Astrocyte (in vitro differentiated cells and primary cell): ENCODE results near the gene UBL3. TPM values are rescaled to one million over a fixed set of nuclear protein-coding genes. Genes with fewer than 3 reads are reported as not detected.

Source experiments
- DNase-seq: peaks from one replicate; pipeline ENCODE4 v3.0.0-alpha.2; 2010; ENCODE audit warnings: low read depth
- FAIRE-seq: peaks from 2 replicates; lab custom pipeline; 2011; peaks lifted over from hg19 to GRCh38; lab: Jason Lieb, UNC
- H2AFZ ChIP-seq: 2 replicates; pipeline ENCODE4 v1.6.0; 2012; ENCODE audit warnings: low read depth, low read length, inconsistent platforms
- H3K27ac ChIP-seq: 2 replicates; pipeline ENCODE4 v1.5.1; 2011; ENCODE audit warnings: low read depth, low read length, inconsistent platforms
- H3K27me3 ChIP-seq: 2 replicates; pipeline ENCODE4 v1.6.0; 2011; ENCODE audit warnings: low read length, inconsistent platforms; ENCODE audit not compliant: insufficient read depth
- H3K36me3 ChIP-seq: 2 replicates; pipeline ENCODE4 v1.5.1; 2011; ENCODE audit warnings: low read length, inconsistent platforms; ENCODE audit not compliant: insufficient read depth
- H3K4me1 ChIP-seq: 2 replicates; pipeline ENCODE4 v1.5.1; 2011; ENCODE audit warnings: low read length, inconsistent platforms; ENCODE audit not compliant: insufficient read depth
- H3K4me2 ChIP-seq: 2 replicates; pipeline ENCODE4 v1.6.0; 2012; ENCODE audit warnings: low read length, inconsistent platforms
- H3K4me3 ChIP-seq: 2 replicates; pipeline ENCODE4 v1.5.1; 2011; ENCODE audit warnings: low read depth, mild to moderate bottlenecking, low read length, inconsistent platforms; ENCODE audit not compliant: insufficient read depth
- H3K79me2 ChIP-seq: 2 replicates; pipeline ENCODE4 v1.6.0; 2012; ENCODE audit warnings: mild to moderate bottlenecking, low read length, inconsistent platforms; ENCODE audit not compliant: insufficient read depth
- H3K9ac ChIP-seq: 2 replicates; pipeline ENCODE4 v1.6.0; 2012; ENCODE audit warnings: mild to moderate bottlenecking, low read length, inconsistent platforms
- H3K9me3 ChIP-seq: 2 replicates; pipeline ENCODE4 v1.5.1; 2012; ENCODE audit warnings: low read depth, mild to moderate bottlenecking, low read length, inconsistent platforms; ENCODE audit not compliant: insufficient read depth
- H4K20me1 ChIP-seq: 2 replicates; pipeline ENCODE4 v1.6.0; 2012; ENCODE audit warnings: low read length, inconsistent platforms; ENCODE audit not compliant: insufficient read depth
- H3K27ac Mint-ChIP-seq: one replicate; pipeline ENCODE4 v1.8.0; 2021; ENCODE audit warnings: mild to moderate bottlenecking, mixed read lengths; ENCODE audit not compliant: unreplicated experiment
- H3K27me3 Mint-ChIP-seq: one replicate; pipeline ENCODE4 v1.8.0; 2021; ENCODE audit warnings: low read depth, mixed read lengths; ENCODE audit not compliant: unreplicated experiment
- H3K36me3 Mint-ChIP-seq: one replicate; pipeline ENCODE4 v1.8.0; 2021; ENCODE audit warnings: low read depth, mixed read lengths; ENCODE audit not compliant: unreplicated experiment
- H3K4me1 Mint-ChIP-seq: one replicate; pipeline ENCODE4 v1.8.0; 2021; ENCODE audit warnings: low read depth, mixed read lengths; ENCODE audit not compliant: unreplicated experiment
- H3K4me3 Mint-ChIP-seq: one replicate; pipeline ENCODE4 v1.8.0; 2021; ENCODE audit warnings: mild to moderate bottlenecking, moderate library complexity, mixed read lengths; ENCODE audit not compliant: unreplicated experiment
- H3K9me3 Mint-ChIP-seq: one replicate; pipeline ENCODE4 v1.8.0; 2021; ENCODE audit warnings: mild to moderate bottlenecking, mixed read lengths; ENCODE audit not compliant: unreplicated experiment
- CTCF ChIP-seq: IDR thresholded peaks from 2 replicates; pipeline ENCODE4 v1.5.1; 2011; ENCODE audit warnings: low read depth, mild to moderate bottlenecking, inconsistent platforms, low read length, moderate library complexity; ENCODE audit not compliant: insufficient read depth
- EZH2 ChIP-seq: IDR thresholded peaks from 2 replicates; pipeline ENCODE4 v1.6.1; 2012; ENCODE audit warnings: mild to moderate bottlenecking, low read length, inconsistent platforms; ENCODE audit not compliant: insufficient read depth
- total RNA-seq: library from RNA; stranded (reverse); gene quantifications from 2 replicates; pipeline ENCODE4 v1.2.1, GENCODE V29; 2021

The UBL3 gene
- total RNA-seq, 1 donor from 2014 or later, result 48.5 TPM

GRCh38 chr13:29832761-29833298 is 17.6 kb downstream of the UBL3 start:
- peak overlapping the region; percentile 10 for H3K4me3 Mint-ChIP-seq
- FAIRE-seq (no peak), DNase-seq (no peak)
- peaks cover 6% of the 10 kb centered on the region for H3K9me3 Mint-ChIP-seq
- no peak overlapping the region for H3K9ac ChIP-seq
- no peaks in the 10 kb centered on the region for H3K36me3 ChIP-seq
- peaks cover 68% of the 10 kb centered on the region for H4K20me1 ChIP-seq
- no peaks in the 10 kb centered on the region for H3K27me3 ChIP-seq
- no peaks in the 10 kb centered on the region for H3K9me3 ChIP-seq
- no peak overlapping the region for H3K4me2 ChIP-seq
- H3K4me1 Mint-ChIP-seq, result peaks cover 34% of the 10 kb centered on the region
- peaks cover 74% of the 10 kb centered on the region for H3K79me2 ChIP-seq
- TF ChIP-seq EZH2 (no peak), CTCF (no peak)
- H3K27ac Mint-ChIP-seq, result peak overlapping the region; percentile 15
- no peaks in the 10 kb centered on the region for H3K4me1 ChIP-seq
- no peaks in the 10 kb centered on the region for H3K27me3 Mint-ChIP-seq
- H2AFZ ChIP-seq, result no peak overlapping the region
- no peak overlapping the region for H3K4me3 ChIP-seq
- H3K36me3 Mint-ChIP-seq, result peaks cover 11% of the 10 kb centered on the region
- H3K27ac ChIP-seq, result no peak overlapping the region

DNA sequence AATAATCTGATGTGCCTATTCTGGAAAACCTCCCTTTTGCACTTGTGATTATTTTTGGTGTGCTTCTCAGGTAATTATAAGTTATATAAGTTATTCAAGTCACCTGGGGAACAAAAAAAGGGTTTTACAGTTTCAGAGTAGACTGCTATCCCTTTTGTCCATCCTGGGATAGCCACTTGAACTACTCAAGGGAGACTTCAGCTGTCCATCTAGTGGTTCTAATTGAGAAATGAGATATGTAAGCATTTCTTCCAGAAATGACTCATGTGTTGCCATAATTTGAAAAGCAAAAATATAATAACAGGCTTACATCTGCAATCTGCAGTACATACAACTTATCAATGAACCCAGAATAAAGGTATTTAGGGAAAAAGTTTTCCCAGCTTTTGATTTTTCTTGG is 20.4 kb downstream of the UBL3 start:
- no peaks in the 10 kb centered on the region for H3K27me3 Mint-ChIP-seq
- H3K79me2 ChIP-seq, result peaks cover 46% of the 10 kb centered on the region
- peaks cover 9% of the 10 kb centered on the region for H3K9me3 Mint-ChIP-seq
- H3K27me3 ChIP-seq, result no peaks in the 10 kb centered on the region
- no peak overlapping the region for H2AFZ ChIP-seq
- H3K9ac ChIP-seq, result no peak overlapping the region
- H3K4me1 ChIP-seq, result no peaks in the 10 kb centered on the region
- no peak overlapping the region for H3K4me3 Mint-ChIP-seq
- H3K9me3 ChIP-seq, result no peaks in the 10 kb centered on the region
- peaks cover 21% of the 10 kb centered on the region for H3K4me1 Mint-ChIP-seq
- no peak overlapping the region for H3K27ac Mint-ChIP-seq
- peaks cover 17% of the 10 kb centered on the region for H3K36me3 Mint-ChIP-seq
- H3K4me3 ChIP-seq, result no peak overlapping the region
- no peak for FAIRE-seq
- TF ChIP-seq CTCF (no peak), EZH2 (no peak)
- H3K4me2 ChIP-seq, result no peak overlapping the region
- no peak overlapping the region for H3K27ac ChIP-seq
- no peak for DNase-seq
- peaks cover 45% of the 10 kb centered on the region for H4K20me1 ChIP-seq
- H3K36me3 ChIP-seq, result no peaks in the 10 kb centered on the region

GRCh38 chr13:29819143-29819542 is 31.3 kb downstream of the UBL3 start:
- Histone ChIP-seq H3K9ac (no peak overlapping the region), H3K4me1 (no peaks in the 10 kb centered on the region), H3K36me3 (no peaks in the 10 kb centered on the region), H3K27me3 (no peaks in the 10 kb centered on the region), H3K4me2 (no peak overlapping the region), H4K20me1 (peaks cover 59% of the 10 kb centered on the region), H2AFZ (no peak overlapping the region), H3K27ac (no peak overlapping the region), H3K9me3 (no peaks in the 10 kb centered on the region), H3K79me2 (peaks cover 75% of the 10 kb centered on the region), H3K4me3 (no peak overlapping the region)
- H3K27me3 Mint-ChIP-seq, result no peaks in the 10 kb centered on the region
- FAIRE-seq, result no peak
- peaks cover 2% of the 10 kb centered on the region for H3K36me3 Mint-ChIP-seq
- DNase-seq, result no peak
- no peaks in the 10 kb centered on the region for H3K9me3 Mint-ChIP-seq
- H3K4me1 Mint-ChIP-seq, result peaks cover 28% of the 10 kb centered on the region
- H3K4me3 Mint-ChIP-seq, result no peak overlapping the region
- TF ChIP-seq CTCF (no peak), EZH2 (no peak)
- H3K27ac Mint-ChIP-seq, result no peak overlapping the region
